CD14-positive monocyte (primary cell): ENCODE results near the gene TBC1D5. TPM values are rescaled to one million over a fixed set of nuclear protein-coding genes. Genes with fewer than 3 reads are reported as not detected.

Source experiments
- DNase-seq, 3 donors: peaks; one replicate each; pipeline ENCODE4 v3.0.0-alpha.2; 2011 to 2022
- H2AFZ ChIP-seq: 2 replicates; pipeline ENCODE4 v1.6.0; 2012; ENCODE audit warnings: mild to moderate bottlenecking, low read depth, low read length, inconsistent platforms; ENCODE audit not compliant: insufficient read depth, poor library complexity, severe bottlenecking
- H3K27ac ChIP-seq, 2 donors: 1 replicate in 1 of 2; 2 replicates in 1 of 2; pipeline ENCODE4 v1.5.1; 2012 to 2013; ENCODE audit warnings: low read length in 2 of 2, control low read depth in 1 of 2, inconsistent platforms in 1 of 2, low read depth in 1 of 2, mild to moderate bottlenecking in 1 of 2
- H3K27me3 ChIP-seq, 2 donors: one replicate each; pipeline versions ENCODE4 v1.6.0 to v1.6.1; 2011 to 2013; ENCODE audit warnings: low read length in 2 of 2; ENCODE audit not compliant: control insufficient read depth in 2 of 2, insufficient read depth in 2 of 2
- H3K36me3 ChIP-seq, 2 donors: replicated peaks in 1 of 2; 1 replicate in 1 of 2; 2 replicates in 1 of 2; pipeline versions ENCODE4 v1.5.1 to v1.6.1; 2012 to 2013; ENCODE audit warnings: low read length in 2 of 2, control low read depth in 1 of 2, inconsistent platforms in 1 of 2, mild to moderate bottlenecking in 1 of 2; ENCODE audit not compliant: insufficient read depth in 2 of 2, control insufficient read depth in 1 of 2
- H3K4me1 ChIP-seq, 2 donors: 1 replicate in 1 of 2; 2 replicates in 1 of 2; pipeline versions ENCODE4 v1.5.1 to v1.6.1; 2012 to 2013; ENCODE audit warnings: low read length in 2 of 2, control low read depth in 1 of 2, inconsistent platforms in 1 of 2, mild to moderate bottlenecking in 1 of 2, moderate library complexity in 1 of 2; ENCODE audit not compliant: insufficient read depth in 2 of 2, control insufficient read depth in 1 of 2
- H3K4me2 ChIP-seq: replicated peaks from 2 replicates; pipeline ENCODE3; 2012; ENCODE audit warnings: low read length, moderate library complexity, mild to moderate bottlenecking; ENCODE audit not compliant: poor library complexity, severe bottlenecking; ENCODE audit errors: extremely low read depth
- H3K4me3 ChIP-seq, 3 experiments: fragments of 200-600 bp in 1 of 3; sonication (generic) in 1 of 3; replicated peaks in 1 of 3; 1 replicate in 2 of 3; 2 replicates in 1 of 3; pipeline ENCODE4 v1.5.1; 2011 to 2013; ENCODE audit warnings: low read length in 3 of 3, mild to moderate bottlenecking in 3 of 3, control low read depth in 2 of 3, low read depth in 2 of 3, inconsistent platforms in 1 of 3, moderate library complexity in 1 of 3
- H3K79me2 ChIP-seq: 2 replicates; pipeline ENCODE4 v1.6.0; 2012; ENCODE audit warnings: mild to moderate bottlenecking, control low read depth, inconsistent platforms, low read length, moderate library complexity; ENCODE audit not compliant: insufficient read depth
- H3K9ac ChIP-seq: 2 replicates; pipeline ENCODE4 v1.6.0; 2017; ENCODE audit warnings: low read length, mild to moderate bottlenecking; ENCODE audit not compliant: insufficient read depth, poor library complexity, severe bottlenecking
- H3K9me3 ChIP-seq, 2 donors: replicated peaks in 1 of 2; 1 replicate in 1 of 2; 2 replicates in 1 of 2; pipeline versions ENCODE4 v1.5.1 to v1.6.1; 2012 to 2013; ENCODE audit warnings: low read length in 2 of 2, control low read depth in 1 of 2; ENCODE audit not compliant: control insufficient read depth in 1 of 2, insufficient read depth in 1 of 2
- H4K20me1 ChIP-seq: 2 replicates; pipeline ENCODE4 v1.6.0; 2012; ENCODE audit warnings: mild to moderate bottlenecking, low read length, control low read depth, moderate library complexity; ENCODE audit not compliant: insufficient read depth
- H3K27ac Mint-ChIP-seq, 7 donors: one replicate each; pipeline ENCODE4 v1.8.0; 2020; ENCODE audit warnings: mild to moderate bottlenecking in 7 of 7, mixed read lengths in 7 of 7, moderate library complexity in 6 of 7, inconsistent platforms in 2 of 7
- H3K27me3 Mint-ChIP-seq, 3 donors: one replicate each; pipeline ENCODE4 v1.8.0; 2021 to 2022; ENCODE audit warnings: low read depth in 3 of 3, mild to moderate bottlenecking in 3 of 3, mixed read lengths in 3 of 3, moderate library complexity in 3 of 3, inconsistent platforms in 1 of 3
- H3K36me3 Mint-ChIP-seq, 2 donors: one replicate each; pipeline ENCODE4 v1.8.0; 2020; ENCODE audit warnings: mixed read lengths in 2 of 2, inconsistent platforms in 1 of 2, mild to moderate bottlenecking in 1 of 2
- H3K4me1 Mint-ChIP-seq: one replicate; pipeline ENCODE4 v1.8.0; 2020; ENCODE audit warnings: mild to moderate bottlenecking, mixed read lengths
- H3K4me3 Mint-ChIP-seq, 2 donors: one replicate each; pipeline ENCODE4 v1.8.0; 2020; ENCODE audit warnings: mild to moderate bottlenecking in 2 of 2, mixed read lengths in 2 of 2, moderate library complexity in 1 of 2
- H3K9me3 Mint-ChIP-seq, 7 donors: one replicate each; pipeline ENCODE4 v1.8.0; 2020 to 2022; ENCODE audit warnings: mixed read lengths in 7 of 7, mild to moderate bottlenecking in 6 of 7, moderate library complexity in 6 of 7, inconsistent platforms in 2 of 7
- WGBS: methylation state at CpG from one replicate; pipeline ENCODE4 v1.1.5; 2013; ENCODE audit warnings: missing lambda C conversion rate; ENCODE audit not compliant: insufficient coverage; 5-methylcytosine and 5-hydroxymethylcytosine counted together
- intact Hi-C, 2 donors: fragments of 100-400 bp; cut with micrococcal nuclease; formaldehyde crosslinking; loops; one replicate each; pipeline versions ENCODE4 v1.15.0 to v1.15.1; 2023
- polyA plus RNA-seq, 3 donors: library from polyadenylated mRNA; depleted of rRNA in 1 of 3; unstranded in 2 of 3; stranded (reverse) in 1 of 3; fragments of 300-500 nt in 2 of 3; fragments of >200 nt in 1 of 3; fragmentation: Illumina TruSeq in 2 of 3; gene quantifications; 1 replicate in 2 of 3; 2 replicates in 1 of 3; pipeline ENCODE4 v1.2.3, GENCODE V29; 2012 to 2021
- TF ChIP-seq, protein P1 (sequence below): fragments of 200-600 bp; IDR thresholded peaks from one replicate; pipeline ENCODE4 v1.8.0; 2022; ENCODE audit warnings: antibody characterized with exemption, mild to moderate bottlenecking

Gene TBC1D5
- polyA plus RNA-seq, 3 donors: 17.6 to 35.3 (median 21.0) TPM

DNA sequence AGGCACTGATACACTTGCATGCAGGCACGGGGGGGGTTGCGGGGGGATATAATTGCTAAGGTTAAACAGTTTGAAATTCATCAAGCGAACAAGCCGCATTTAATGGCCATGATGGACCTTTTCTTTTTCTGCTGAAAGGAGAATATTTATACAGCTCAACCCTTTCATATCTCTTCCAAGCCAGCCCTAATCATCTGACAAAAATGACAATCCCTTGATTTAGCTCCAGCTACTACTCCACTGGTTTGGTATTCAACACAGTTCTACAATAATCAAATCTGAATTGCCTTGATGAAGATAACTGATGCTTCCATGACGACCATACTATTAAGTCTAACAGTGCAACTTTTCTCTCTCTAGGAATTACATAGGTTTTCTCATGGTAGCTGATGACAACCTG lies 482.7 kb downstream of the TBC1D5 start:
- 100% methylated on average over 1 of the region's 5 CpGs for WGBS
- DNase-seq: no peak
- Histone ChIP-seq H3K27me3 (no peaks in the 10 kb centered on the region), H3K36me3 (peaks cover 0 to 5% of the 10 kb centered on the region in 2 donors), H3K27ac (no peak overlapping the region), H2AFZ (no peak overlapping the region), H3K4me2 (no peak overlapping the region), H3K4me3 (no peak overlapping the region), H3K9ac (no peak overlapping the region), H4K20me1 (no peaks in the 10 kb centered on the region), H3K79me2 (no peaks in the 10 kb centered on the region), H3K4me1 (no peaks in the 10 kb centered on the region), H3K9me3 (no peaks in the 10 kb centered on the region)
- intact Hi-C loops: loop anchor here (10.0 kb wide), 2 partner anchors 155 to 585 kb away; no protein-coding TSS in a partner anchor
- Mint-ChIP-seq H3K4me3 (no peak overlapping the region), H3K9me3 (peaks cover 0 to 2% (median 0%) of the 10 kb centered on the region in 7 donors), H3K36me3 (peaks cover 6 to 8% of the 10 kb centered on the region in 2 donors), H3K27me3 (no peaks in the 10 kb centered on the region), H3K27ac (no peak overlapping the region), H3K4me1 (no peaks in the 10 kb centered on the region)
- TF ChIP-seq, protein P1, sequence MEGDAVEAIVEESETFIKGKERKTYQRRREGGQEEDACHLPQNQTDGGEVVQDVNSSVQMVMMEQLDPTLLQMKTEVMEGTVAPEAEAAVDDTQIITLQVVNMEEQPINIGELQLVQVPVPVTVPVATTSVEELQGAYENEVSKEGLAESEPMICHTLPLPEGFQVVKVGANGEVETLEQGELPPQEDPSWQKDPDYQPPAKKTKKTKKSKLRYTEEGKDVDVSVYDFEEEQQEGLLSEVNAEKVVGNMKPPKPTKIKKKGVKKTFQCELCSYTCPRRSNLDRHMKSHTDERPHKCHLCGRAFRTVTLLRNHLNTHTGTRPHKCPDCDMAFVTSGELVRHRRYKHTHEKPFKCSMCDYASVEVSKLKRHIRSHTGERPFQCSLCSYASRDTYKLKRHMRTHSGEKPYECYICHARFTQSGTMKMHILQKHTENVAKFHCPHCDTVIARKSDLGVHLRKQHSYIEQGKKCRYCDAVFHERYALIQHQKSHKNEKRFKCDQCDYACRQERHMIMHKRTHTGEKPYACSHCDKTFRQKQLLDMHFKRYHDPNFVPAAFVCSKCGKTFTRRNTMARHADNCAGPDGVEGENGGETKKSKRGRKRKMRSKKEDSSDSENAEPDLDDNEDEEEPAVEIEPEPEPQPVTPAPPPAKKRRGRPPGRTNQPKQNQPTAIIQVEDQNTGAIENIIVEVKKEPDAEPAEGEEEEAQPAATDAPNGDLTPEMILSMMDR: no peak

DNA sequence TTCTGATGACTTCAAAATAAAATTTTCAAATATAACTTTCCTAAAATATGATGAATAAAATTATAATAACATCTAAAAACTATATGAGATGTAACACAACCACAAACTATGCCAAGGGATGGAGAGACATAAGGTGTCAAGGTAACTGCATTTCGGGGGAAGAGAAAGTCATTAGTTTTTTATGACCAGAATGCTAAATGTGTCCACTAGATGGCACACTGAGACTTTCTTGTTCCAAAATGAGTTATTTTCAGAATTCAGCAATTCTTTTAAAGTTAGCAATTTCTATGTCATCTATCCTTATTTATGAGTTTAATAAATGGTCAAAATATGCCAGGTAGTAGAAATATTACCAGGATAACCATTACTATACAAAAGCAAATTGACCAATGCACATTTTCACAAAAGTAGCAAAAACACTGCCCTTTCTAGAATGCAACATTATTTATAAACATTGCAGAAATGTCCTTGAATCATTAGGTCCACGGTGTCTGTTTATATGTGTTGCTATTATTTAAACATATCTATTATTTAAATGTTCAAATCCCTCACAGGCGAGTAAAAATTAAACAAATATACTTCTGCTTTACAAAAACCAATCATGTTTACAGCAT lies 483.5 kb downstream of the TBC1D5 start:
- Histone ChIP-seq H2AFZ (no peak overlapping the region), H3K9me3 (no peaks in the 10 kb centered on the region), H4K20me1 (no peaks in the 10 kb centered on the region), H3K27me3 (no peaks in the 10 kb centered on the region), H3K9ac (no peak overlapping the region), H3K27ac (no peak overlapping the region), H3K36me3 (peaks cover 0 to 7% of the 10 kb centered on the region in 2 donors), H3K4me1 (no peaks in the 10 kb centered on the region), H3K4me2 (no peak overlapping the region), H3K4me3 (no peak overlapping the region), H3K79me2 (no peaks in the 10 kb centered on the region)
- H3K27ac Mint-ChIP-seq: no peak overlapping the region
- WGBS: no CpG with 5 or more reads among the region's 3 CpGs
- intact Hi-C loops: loop anchor here in 1 of 2 donors (10.0 kb wide), 1 partner anchor 156 kb away; no protein-coding TSS in a partner anchor
- H3K4me3 Mint-ChIP-seq: no peak overlapping the region
- H3K9me3 Mint-ChIP-seq: peaks cover 0 to 2% (median 0%) of the 10 kb centered on the region in 7 donors
- peak; percentile 6 to 48 (median 25) for DNase-seq
- no peaks in the 10 kb centered on the region for H3K4me1 Mint-ChIP-seq
- no peaks in the 10 kb centered on the region for H3K27me3 Mint-ChIP-seq
- TF ChIP-seq, protein P1: peak; percentile 83
- H3K36me3 Mint-ChIP-seq: peaks cover 8% of the 10 kb centered on the region in 2 donors
